COLO829 (cell line): Measurements from ENCODE around the gene AP3S2.
"Not testable (repeated sequence)": the region's sequence is repeated elsewhere in the genome, so short reads cannot be mapped to it uniquely, and the experiment has no call there.

Experiments
- DNase-seq: peaks from one replicate; pipeline ENCODE4 v3.0.0; 2012; ENCODE audit warnings: low spot score

Gene AP3S2

GRCh38 chr15:89903015-89903857 is 9.4 kb upstream of the AP3S2 start:
- no peak for DNase-seq

- DNase-seq, result no peak
Observed at GRCh38 chr15:89900849-89901248, 7.1 kb upstream of the AP3S2 start.

GRCh38 chr15:89899951-89900567 is 6.3 kb upstream of the AP3S2 start:
- no peak for DNase-seq

- no peak for DNase-seq
Observed at GRCh38 chr15:89899295-89899945, 5.6 kb upstream of the AP3S2 start.

GRCh38 chr15:89898614-89899294 is 5.0 kb upstream of the AP3S2 start:
- DNase-seq, result peak; percentile 30

- DNase-seq, result no peak
Observed at GRCh38 chr15:89898146-89898545, 4.4 kb upstream of the AP3S2 start.

GRCh38 chr15:89893027-89893426 is 767 bp downstream of the AP3S2 start:
- no peak for DNase-seq

GRCh38 chr15:89888214-89888804 is 5.5 kb downstream of the AP3S2 start:
- no peak for DNase-seq

- DNase-seq, result no peak
Observed at GRCh38 chr15:89885611-89886010, 8.2 kb downstream of the AP3S2 start.

GRCh38 chr15:89885179-89885578 is 8.6 kb downstream of the AP3S2 start:
- DNase-seq, result not testable (repeated sequence)

- no peak for DNase-seq
Observed at GRCh38 chr15:89883518-89883917, 10.3 kb downstream of the AP3S2 start.

- no peak for DNase-seq
Observed at GRCh38 chr15:89880727-89881126, 13.1 kb downstream of the AP3S2 start.

GRCh38 chr15:89878323-89878722 is 15.5 kb downstream of the AP3S2 start:
- no peak for DNase-seq

GRCh38 chr15:89877083-89877425 is 16.7 kb downstream of the AP3S2 start:
- DNase-seq, result no peak

GRCh38 chr15:89876396-89877082 is 17.3 kb downstream of the AP3S2 start:
- no peak for DNase-seq

- DNase-seq, result no peak
Observed at GRCh38 chr15:89875741-89876140, 18.1 kb downstream of the AP3S2 start.

GRCh38 chr15:89874926-89875564 is 18.7 kb downstream of the AP3S2 start:
- DNase-seq, result peak; percentile 79

- DNase-seq, result no peak
Observed at GRCh38 chr15:89870688-89871288, 23.0 kb downstream of the AP3S2 start.

- DNase-seq, result no peak
Observed at GRCh38 chr15:89870006-89870405, 23.8 kb downstream of the AP3S2 start.

- not testable (repeated sequence) for DNase-seq
Observed at GRCh38 chr15:89869490-89869889, 24.3 kb downstream of the AP3S2 start.
